AG10803 (cell line): ENCODE results near the gene WWP2.

Experiments used
- DNase-seq: peaks from one replicate; pipeline ENCODE4 v3.0.0; 2010; ENCODE audit warnings: low read depth
- H3K4me3 ChIP-seq: 2 replicates; pipeline ENCODE4 v1.5.1; 2011; ENCODE audit warnings: mild to moderate bottlenecking, low read length, control low read depth
- TF ChIP-seq, protein P1 (sequence below): conservative IDR thresholded peaks from 2 replicates; pipeline ENCODE4 v1.5.1; 2011; ENCODE audit warnings: mild to moderate bottlenecking, low read length, control low read depth, inconsistent platforms

WWP2 gene

DNA sequence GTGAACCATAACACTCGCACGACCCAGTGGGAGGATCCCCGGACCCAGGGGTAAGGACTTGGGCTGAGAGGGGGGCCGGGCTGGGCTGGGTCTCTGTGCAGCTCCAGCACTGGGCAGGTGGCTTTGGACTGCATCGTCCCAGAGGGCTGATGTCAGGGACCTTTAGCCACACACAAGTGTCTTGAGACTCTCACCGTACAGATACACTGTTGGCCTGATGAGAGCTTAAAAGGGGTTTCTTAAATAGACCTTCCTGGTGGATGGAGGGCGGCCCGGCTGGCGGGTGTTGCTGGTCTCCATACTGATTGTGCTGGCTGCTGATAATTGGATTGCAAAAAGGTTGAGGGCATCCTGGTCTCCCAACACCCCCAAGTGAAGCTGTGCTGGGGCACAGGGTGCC lies 167.3 kb downstream of the WWP2 start:
- DNase-seq, result no peak
- H3K4me3 ChIP-seq, result no peak overlapping the region
- TF ChIP-seq, protein P1, sequence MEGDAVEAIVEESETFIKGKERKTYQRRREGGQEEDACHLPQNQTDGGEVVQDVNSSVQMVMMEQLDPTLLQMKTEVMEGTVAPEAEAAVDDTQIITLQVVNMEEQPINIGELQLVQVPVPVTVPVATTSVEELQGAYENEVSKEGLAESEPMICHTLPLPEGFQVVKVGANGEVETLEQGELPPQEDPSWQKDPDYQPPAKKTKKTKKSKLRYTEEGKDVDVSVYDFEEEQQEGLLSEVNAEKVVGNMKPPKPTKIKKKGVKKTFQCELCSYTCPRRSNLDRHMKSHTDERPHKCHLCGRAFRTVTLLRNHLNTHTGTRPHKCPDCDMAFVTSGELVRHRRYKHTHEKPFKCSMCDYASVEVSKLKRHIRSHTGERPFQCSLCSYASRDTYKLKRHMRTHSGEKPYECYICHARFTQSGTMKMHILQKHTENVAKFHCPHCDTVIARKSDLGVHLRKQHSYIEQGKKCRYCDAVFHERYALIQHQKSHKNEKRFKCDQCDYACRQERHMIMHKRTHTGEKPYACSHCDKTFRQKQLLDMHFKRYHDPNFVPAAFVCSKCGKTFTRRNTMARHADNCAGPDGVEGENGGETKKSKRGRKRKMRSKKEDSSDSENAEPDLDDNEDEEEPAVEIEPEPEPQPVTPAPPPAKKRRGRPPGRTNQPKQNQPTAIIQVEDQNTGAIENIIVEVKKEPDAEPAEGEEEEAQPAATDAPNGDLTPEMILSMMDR, result no peak

DNA sequence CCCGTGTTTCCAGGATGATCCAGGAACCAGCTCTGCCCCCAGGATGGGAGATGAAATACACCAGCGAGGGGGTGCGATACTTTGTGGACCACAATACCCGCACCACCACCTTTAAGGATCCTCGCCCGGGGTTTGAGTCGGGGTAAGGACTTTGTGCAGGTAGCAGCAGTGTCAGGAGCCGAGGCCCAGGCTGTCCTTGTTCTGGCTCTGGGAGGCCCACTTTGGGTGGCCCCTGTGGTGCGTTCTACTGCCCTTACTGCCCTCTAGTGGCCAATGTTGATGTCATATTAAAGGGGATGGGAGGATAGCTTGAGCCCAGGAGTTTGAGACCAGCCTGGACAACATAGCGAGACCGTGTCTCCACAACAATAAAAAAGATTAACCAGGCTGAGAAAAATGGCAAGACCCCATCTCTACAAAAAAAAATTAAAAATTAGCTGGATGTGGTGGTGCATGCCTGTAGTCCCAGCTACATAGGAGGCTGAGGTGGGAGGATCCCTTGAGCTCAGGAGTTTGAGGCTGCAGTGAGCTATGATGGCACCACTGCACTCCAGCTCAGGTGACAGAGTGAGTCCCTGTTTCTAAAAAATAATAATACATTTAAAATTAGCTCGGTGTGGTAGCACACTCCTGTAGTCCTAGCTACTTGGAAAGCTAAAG lies 168.1 kb downstream of the WWP2 start:
- TF ChIP-seq, protein P1, result peak; percentile 74
- H3K4me3 ChIP-seq, result no peak overlapping the region
- DNase-seq, result peak; percentile 59

DNA sequence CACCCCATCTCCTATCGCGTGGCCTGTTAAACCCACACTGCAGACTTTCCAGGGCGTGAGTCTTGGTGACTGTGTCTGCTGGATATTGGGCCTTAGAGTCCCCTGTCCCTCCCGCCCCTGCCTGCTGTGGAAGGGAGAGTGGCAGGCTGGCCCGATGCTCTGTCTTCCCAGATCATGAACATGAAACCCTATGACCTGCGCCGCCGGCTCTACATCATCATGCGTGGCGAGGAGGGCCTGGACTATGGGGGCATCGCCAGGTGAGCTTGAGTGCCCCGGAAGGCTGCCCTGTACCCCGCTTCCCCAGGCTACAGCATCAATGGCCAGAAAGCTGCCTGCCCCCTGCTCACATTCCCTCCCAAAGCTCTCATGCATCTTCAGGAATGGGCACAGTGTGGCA lies 169.5 kb downstream of the WWP2 start:
- DNase-seq, result no peak
- TF ChIP-seq, protein P1, result no peak
- no peak overlapping the region for H3K4me3 ChIP-seq

DNA sequence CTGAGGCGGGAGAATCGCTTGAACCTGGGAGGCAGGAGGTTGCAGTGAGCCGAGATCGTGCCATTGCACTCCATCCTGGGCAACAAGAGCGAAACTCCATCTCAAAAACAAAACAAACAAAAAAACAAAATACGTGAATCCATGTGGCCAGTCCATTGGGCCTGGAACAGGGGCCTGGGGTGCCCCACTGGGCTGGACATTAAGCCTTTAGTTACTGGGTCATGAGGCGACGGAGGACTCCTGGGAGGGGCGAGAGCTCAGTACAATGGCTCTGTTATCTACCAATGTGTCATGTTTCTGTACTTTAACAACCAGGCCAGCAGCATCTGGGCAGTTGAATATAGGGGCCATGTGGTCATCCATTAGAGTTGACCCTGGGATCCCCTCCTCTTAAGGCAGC lies 170.1 kb downstream of the WWP2 start:
- TF ChIP-seq, protein P1, result no peak
- no peak overlapping the region for H3K4me3 ChIP-seq
- no peak for DNase-seq

DNA sequence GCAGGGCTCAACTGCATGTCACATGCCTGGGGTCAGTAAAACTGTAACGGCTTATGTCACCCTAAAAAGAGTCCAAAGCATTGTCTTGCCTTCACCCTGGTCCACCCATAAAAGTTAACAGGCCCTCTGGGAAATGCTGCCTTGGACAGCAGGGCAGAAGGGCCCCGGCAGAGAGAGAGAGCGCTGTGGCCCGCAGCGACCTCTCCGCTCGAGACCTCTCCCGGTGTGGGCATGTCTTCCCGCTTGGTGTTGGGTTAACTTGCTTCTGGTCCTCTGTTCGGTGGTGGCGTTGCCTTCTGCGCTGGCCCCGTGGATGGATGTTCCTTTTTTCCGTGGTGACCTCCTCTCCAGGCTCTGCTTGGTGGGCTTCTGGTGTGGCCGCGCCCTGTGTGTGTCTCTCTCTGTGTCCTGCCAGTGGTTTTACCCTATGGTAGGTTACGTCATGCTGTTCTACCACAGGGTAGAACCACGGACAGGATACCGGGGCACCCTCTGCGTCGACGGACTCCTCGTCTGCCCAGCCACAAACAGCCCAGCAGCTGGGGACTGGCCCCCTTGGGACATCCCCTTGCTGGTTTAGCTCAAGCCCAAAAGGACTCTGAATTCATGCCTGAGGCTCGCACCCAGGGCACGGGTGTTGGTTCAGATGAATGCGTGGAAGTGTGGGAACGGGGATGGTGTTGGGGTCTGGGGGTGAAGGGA lies 170.7 kb downstream of the WWP2 start:
- H3K4me3 ChIP-seq, result no peak overlapping the region
- TF ChIP-seq, protein P1, result no peak
- no peak for DNase-seq

DNA sequence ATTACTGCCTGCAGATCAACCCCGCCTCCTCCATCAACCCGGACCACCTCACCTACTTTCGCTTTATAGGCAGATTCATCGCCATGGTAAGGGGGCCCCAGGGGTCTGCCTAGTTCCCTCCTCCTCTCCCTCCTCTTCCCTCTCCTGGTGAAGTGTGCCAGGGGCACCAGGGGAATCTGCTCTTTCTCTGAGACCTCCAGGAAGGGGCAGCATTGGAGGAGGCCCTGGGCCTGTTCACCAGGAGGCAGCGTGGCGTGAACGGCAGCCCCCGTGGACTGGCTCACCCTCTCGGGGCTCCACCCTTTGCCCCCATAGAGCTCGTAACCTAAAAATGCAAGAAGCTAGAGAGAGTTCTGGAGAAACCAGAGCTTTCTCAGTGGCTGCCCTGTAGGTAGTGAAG lies 171.9 kb downstream of the WWP2 start:
- TF ChIP-seq, protein P1, result no peak
- no peak overlapping the region for H3K4me3 ChIP-seq
- DNase-seq, result no peak

DNA sequence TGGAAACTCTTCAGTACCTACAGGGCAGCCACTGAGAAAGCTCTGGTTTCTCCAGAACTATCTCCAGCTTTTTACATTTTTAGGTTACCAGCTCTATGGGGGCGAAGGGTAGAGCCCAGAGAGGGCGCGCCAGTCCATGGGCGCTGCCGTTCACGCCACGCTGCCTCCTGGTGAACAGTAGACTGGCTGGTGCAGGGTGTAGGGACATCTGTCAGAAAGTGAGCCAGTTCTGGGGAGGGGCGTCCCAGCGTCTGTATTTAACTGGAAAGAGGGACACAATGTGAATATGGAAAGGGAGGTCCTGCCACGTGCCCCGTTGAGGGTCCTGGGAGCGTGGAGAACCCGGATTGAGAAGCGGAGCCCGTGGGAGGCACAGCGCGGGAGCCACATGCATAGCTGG lies 172.6 kb downstream of the WWP2 start:
- no peak overlapping the region for H3K4me3 ChIP-seq
- TF ChIP-seq, protein P1, result no peak
- no peak for DNase-seq
